HL-60 (cell line): Measurements from ENCODE around the gene BBS1.

ENCODE experiments used
- DNase-seq, 2 experiments: peaks; one replicate each; pipeline ENCODE4 v3.0.0-alpha.2; 2010 to 2020; ENCODE audit warnings: low read depth in 1 of 2, low spot score in 1 of 2
- H3K27ac ChIP-seq: fragments of 250-450 bp; sonication (Bioruptor Pico); replicated peaks from 2 replicates; pipeline ENCODE4 v1.5.1; 2020; ENCODE audit warnings: mild to moderate bottlenecking, moderate library complexity
- H3K27me3 ChIP-seq: fragments of 250-450 bp; sonication (Bioruptor Pico); 2 replicates; pipeline ENCODE4 v1.5.1; 2021; ENCODE audit warnings: mild to moderate bottlenecking, moderate library complexity; ENCODE audit not compliant: insufficient read depth, poor library complexity, severe bottlenecking
- H3K4me3 ChIP-seq: replicated peaks from 2 replicates; pipeline ENCODE4 v1.5.1; 2011; ENCODE audit warnings: mild to moderate bottlenecking, control low read depth, low read length; ENCODE audit not compliant: insufficient read depth
- GABPA ChIP-seq: IDR thresholded peaks from 2 replicates; pipeline ENCODE4 v1.6.1; 2012; ENCODE audit warnings: low read depth
- POLR2AphosphoS5 ChIP-seq: IDR thresholded peaks from 2 replicates; pipeline ENCODE4 v1.6.1; 2012; ENCODE audit warnings: low read depth
- SPI1 ChIP-seq: IDR thresholded peaks from 2 replicates; pipeline ENCODE4 v1.6.1; 2012; ENCODE audit warnings: low read depth, mild to moderate bottlenecking, borderline replicate concordance
- TF ChIP-seq, protein P1 (sequence below): IDR thresholded peaks from one replicate; pipeline ENCODE4 v1.5.1; 2011; ENCODE audit warnings: low read length, control low read depth, inconsistent platforms; ENCODE audit not compliant: insufficient read depth
- TF ChIP-seq, protein P2 (sequence below): IDR thresholded peaks from 2 replicates; pipeline ENCODE4 v1.6.1; 2012; ENCODE audit warnings: low read depth; ENCODE audit not compliant: insufficient replicate concordance

The BBS1 gene

DNA sequence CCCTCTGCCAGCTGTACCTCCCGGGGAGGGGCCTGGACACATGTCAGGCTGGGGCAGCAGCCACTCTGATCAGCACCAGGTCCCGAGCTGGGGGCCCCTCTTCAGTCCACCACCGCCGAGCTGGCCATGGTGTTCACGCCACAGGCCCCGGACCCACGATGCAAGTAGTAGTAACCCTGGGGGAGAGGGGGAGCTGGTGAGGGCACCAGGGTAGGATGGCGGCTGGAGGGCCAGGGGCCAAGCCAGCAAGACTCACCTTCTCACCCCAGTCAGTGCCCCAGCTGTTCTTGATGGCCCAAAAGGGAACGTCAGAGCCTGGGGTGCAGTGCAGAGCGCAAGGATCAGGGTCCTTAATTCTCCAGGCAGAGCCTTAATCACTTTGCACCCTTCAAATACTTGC lies 53.4 kb downstream of the BBS1 start:
- Histone ChIP-seq H3K27me3 (peaks cover 11% of the 10 kb centered on the region), H3K4me3 (no peak overlapping the region), H3K27ac (no peak overlapping the region)
- no peak for DNase-seq
- TF ChIP-seq SPI1, result no peak
- TF ChIP-seq, protein P1, sequence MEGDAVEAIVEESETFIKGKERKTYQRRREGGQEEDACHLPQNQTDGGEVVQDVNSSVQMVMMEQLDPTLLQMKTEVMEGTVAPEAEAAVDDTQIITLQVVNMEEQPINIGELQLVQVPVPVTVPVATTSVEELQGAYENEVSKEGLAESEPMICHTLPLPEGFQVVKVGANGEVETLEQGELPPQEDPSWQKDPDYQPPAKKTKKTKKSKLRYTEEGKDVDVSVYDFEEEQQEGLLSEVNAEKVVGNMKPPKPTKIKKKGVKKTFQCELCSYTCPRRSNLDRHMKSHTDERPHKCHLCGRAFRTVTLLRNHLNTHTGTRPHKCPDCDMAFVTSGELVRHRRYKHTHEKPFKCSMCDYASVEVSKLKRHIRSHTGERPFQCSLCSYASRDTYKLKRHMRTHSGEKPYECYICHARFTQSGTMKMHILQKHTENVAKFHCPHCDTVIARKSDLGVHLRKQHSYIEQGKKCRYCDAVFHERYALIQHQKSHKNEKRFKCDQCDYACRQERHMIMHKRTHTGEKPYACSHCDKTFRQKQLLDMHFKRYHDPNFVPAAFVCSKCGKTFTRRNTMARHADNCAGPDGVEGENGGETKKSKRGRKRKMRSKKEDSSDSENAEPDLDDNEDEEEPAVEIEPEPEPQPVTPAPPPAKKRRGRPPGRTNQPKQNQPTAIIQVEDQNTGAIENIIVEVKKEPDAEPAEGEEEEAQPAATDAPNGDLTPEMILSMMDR, result no peak
- TF ChIP-seq POLR2AphosphoS5, result no peak

DNA sequence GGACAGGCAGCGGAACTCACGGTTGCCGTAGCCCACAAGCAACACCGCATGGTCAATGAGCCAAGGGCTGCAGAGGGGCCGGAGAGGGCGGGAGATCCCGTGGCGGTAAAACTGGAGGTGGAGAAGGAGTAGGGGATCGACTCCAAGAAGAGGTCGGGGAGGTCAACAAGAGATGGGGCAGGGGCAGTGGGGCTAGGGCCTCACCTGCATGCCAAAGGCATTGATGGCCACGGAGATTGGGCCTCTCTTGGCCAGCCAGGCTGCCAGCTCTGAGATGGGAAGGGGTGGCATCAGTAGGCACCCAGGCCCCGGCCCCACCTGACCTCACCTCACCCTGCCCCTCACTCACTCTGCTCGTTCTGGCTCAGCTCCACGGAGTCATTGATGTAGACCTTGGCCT lies 54.1 kb downstream of the BBS1 start:
- Histone ChIP-seq H3K27me3 (peaks cover 14% of the 10 kb centered on the region), H3K4me3 (no peak overlapping the region), H3K27ac (no peak overlapping the region)
- TF ChIP-seq, protein P1, result no peak
- TF ChIP-seq POLR2AphosphoS5, result no peak
- no peak for TF ChIP-seq SPI1
- no peak for TF ChIP-seq GABPA
- TF ChIP-seq, protein P2, sequence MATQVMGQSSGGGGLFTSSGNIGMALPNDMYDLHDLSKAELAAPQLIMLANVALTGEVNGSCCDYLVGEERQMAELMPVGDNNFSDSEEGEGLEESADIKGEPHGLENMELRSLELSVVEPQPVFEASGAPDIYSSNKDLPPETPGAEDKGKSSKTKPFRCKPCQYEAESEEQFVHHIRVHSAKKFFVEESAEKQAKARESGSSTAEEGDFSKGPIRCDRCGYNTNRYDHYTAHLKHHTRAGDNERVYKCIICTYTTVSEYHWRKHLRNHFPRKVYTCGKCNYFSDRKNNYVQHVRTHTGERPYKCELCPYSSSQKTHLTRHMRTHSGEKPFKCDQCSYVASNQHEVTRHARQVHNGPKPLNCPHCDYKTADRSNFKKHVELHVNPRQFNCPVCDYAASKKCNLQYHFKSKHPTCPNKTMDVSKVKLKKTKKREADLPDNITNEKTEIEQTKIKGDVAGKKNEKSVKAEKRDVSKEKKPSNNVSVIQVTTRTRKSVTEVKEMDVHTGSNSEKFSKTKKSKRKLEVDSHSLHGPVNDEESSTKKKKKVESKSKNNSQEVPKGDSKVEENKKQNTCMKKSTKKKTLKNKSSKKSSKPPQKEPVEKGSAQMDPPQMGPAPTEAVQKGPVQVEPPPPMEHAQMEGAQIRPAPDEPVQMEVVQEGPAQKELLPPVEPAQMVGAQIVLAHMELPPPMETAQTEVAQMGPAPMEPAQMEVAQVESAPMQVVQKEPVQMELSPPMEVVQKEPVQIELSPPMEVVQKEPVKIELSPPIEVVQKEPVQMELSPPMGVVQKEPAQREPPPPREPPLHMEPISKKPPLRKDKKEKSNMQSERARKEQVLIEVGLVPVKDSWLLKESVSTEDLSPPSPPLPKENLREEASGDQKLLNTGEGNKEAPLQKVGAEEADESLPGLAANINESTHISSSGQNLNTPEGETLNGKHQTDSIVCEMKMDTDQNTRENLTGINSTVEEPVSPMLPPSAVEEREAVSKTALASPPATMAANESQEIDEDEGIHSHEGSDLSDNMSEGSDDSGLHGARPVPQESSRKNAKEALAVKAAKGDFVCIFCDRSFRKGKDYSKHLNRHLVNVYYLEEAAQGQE, result no peak
- DNase-seq, result no peak

DNA sequence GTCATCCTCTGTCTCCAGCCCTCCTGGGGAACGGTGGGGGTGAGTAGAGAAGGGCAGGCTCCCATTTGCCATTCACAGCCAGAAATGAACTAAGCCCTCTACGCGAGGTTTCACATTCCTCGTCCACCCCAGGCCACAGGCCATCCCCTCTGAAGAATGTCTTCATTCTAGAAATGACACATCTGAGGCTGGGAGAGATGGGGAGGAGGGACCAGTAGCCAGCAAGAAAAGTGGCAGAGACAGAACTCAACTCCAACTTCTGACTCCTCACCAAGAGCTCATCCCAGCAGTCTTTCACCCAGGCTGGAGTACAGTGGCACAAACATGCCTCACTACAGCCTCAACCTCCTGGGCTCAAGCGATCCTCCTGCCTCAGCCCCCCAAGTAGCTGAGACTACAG lies 54.5 kb downstream of the BBS1 start:
- TF ChIP-seq SPI1 (no peak), GABPA (no peak), POLR2AphosphoS5 (no peak)
- TF ChIP-seq, protein P2, result no peak
- TF ChIP-seq, protein P1, result no peak
- no peak for DNase-seq
- no peak overlapping the region for H3K27ac ChIP-seq
- H3K4me3 ChIP-seq, result no peak overlapping the region
- H3K27me3 ChIP-seq, result peaks cover 14% of the 10 kb centered on the region

DNA sequence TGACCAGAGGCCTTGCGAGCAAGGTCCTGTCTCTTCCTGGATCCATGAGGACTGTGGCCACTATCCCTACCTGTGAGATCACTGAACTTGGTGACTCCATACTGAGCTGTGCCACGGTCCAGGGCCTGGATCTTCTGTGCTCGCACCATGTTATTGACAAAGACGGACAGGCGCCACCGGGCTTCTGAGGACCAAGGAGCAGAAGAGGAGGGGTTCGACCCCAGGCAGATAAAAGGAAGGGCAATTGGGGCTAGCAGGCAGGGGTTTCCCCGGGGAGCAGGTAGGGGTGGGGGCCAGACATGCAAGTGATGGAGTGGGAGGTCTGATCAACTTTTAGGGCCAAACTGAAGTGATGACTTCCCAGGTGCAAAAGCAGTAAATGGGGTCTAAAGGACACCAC lies 55.8 kb downstream of the BBS1 start:
- no peak overlapping the region for H3K4me3 ChIP-seq
- no peak overlapping the region for H3K27ac ChIP-seq
- no peak for DNase-seq
- H3K27me3 ChIP-seq, result peaks cover 15% of the 10 kb centered on the region
- no peak for TF ChIP-seq GABPA
- no peak for TF ChIP-seq POLR2AphosphoS5
- TF ChIP-seq SPI1, result no peak
- TF ChIP-seq, protein P2, result no peak
- TF ChIP-seq, protein P1, result no peak
